ENCODE results near the gene CLDN6. TPM values are rescaled to one million over a fixed set of nuclear protein-coding genes. Genes with fewer than 3 reads are reported as not detected.

Gene CLDN6, protein sequence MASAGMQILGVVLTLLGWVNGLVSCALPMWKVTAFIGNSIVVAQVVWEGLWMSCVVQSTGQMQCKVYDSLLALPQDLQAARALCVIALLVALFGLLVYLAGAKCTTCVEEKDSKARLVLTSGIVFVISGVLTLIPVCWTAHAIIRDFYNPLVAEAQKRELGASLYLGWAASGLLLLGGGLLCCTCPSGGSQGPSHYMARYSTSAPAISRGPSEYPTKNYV
- 563 and 578 TPM in 2 replicates for total RNA-seq
- long read RNA-seq, transcript CLDN6-201 (2 exons, 1,369 nt), result major isoform, 5 of 5 reads
- long read RNA-seq, partial matches to known transcripts, result 0 of 5 reads
- long read RNA-seq, other reads (novel, unspliced or antisense), result 0 of 5 reads

DNA sequence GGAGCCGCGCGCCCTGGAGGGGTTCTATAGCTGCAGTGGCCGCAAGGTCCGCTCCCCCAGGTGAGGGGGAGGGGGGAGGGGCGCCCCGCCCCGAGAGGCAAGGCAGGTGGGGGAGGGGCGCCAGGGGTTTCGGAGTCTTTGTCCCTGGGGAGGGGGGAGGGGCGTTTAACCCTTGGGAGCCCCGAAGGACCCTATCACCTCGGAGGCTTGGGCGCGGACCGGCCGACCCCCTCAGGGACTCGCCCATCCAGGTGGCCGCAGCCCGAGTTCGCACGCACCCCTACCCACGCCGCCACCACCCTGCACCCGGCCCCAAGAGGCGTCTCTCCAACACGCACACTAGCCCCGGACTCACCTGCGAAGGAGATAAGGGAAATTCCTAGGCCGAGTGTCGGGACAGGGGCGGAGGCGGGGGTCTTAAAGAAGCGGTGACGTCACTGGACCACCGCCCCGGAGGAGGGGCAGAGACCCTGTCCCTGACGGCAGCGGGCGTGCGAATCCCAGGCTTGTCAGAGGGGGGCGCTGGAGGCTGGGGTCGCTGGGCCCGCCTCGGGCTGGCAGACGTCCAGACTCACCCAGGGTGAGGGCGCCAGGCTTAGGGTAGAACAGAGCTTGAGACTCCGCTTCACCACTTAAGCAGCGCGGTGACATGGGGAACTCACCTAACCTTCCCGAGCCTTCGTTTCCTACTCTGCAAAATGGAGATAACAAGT lies at the start of gene CLDN6:
Gene CLDN6 (minus strand): TSS at position 390 of the 713 bp plus-strand sequence. CDS start 2,162 bp downstream, outside the sequence.
- peak; percentile 82 for TF ChIP-seq CTCF (IDR thresholded peaks at IDR 0.05; ENCODE audit: unreplicated experiment)
- peak within 1 kb of the TSS; percentile 98 for H3K27ac Mint-ChIP-seq
- H3K9me3 Mint-ChIP-seq (ENCODE audit: low read depth), result no peaks in the 10 kb centered on the region
- peaks cover 13% of the 10 kb centered on the region for H3K36me3 Mint-ChIP-seq (ENCODE audit: insufficient read depth)
- peaks cover 56% of the 10 kb centered on the region for H3K4me1 Mint-ChIP-seq (ENCODE audit: low read depth)
- peak; percentile 97 for DNase-seq (ENCODE audit: low spot score, unreplicated experiment)
- H3K4me3 Mint-ChIP-seq (ENCODE audit: low read depth), result peak within 1 kb of the TSS; percentile 93
- no peaks in the 10 kb centered on the region for H3K27me3 Mint-ChIP-seq

- no peaks in the 10 kb centered on the region for H3K9me3 Mint-ChIP-seq (ENCODE audit: low read depth)
- no peak overlapping the region for H3K27ac Mint-ChIP-seq
- H3K4me3 Mint-ChIP-seq (ENCODE audit: low read depth), result no peak overlapping the region
- H3K36me3 Mint-ChIP-seq (ENCODE audit: insufficient read depth), result no peaks in the 10 kb centered on the region
- no peaks in the 10 kb centered on the region for H3K4me1 Mint-ChIP-seq (ENCODE audit: low read depth)
- H3K27me3 Mint-ChIP-seq, result peaks cover 27% of the 10 kb centered on the region
- no peak for DNase-seq (ENCODE audit: low spot score, unreplicated experiment)
- no peak for TF ChIP-seq CTCF (IDR thresholded peaks at IDR 0.05; ENCODE audit: unreplicated experiment)
These were observed 48.4 kb upstream of the CLDN6 start for GRCh38 chr16:3066440-3066748.

DNA sequence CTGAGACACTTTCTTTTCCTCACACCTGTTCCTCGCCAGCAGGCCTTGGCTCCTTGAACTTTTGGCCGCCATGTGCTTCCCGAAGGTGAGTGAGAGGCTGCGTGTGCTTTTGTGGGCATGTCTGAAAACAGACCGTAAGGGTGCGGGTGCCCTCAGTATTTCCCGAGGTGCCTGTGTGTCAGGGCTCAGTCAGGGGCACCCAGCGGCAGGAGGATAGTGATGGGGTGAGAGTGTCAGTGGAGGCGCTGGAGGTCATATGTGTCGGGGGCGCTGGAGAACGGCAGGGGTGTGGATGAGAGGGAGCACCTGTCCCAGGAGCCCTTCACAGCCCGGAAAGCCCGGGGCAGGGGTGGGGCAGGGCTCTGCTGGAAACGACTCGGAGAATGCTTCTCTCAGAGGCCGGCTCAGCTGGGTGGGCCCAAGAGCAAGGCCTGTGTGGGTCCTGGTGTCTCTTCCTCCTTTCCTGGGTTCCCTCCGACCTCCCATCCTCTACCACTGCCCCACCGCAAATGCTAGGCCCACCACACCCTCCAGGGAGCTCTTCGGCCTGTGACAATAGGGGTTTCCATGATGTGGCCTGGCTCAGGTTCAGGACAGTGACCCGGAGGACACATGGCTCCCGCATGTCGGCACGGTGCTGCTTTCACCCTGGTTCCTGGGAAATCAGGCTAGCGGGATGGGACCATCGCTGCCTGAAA lies 47.9 kb upstream of the CLDN6 start:
- Mint-ChIP-seq H3K27me3 (peaks cover 24% of the 10 kb centered on the region), H3K27ac (no peak overlapping the region), H3K4me3 (ENCODE audit: low read depth) (no peak overlapping the region)

GRCh38 chr16:3065069-3065741 lies 47.2 kb upstream of the CLDN6 start, which contains the start of gene IL32:
Gene IL32, plus strand, starts transcription at chr16:3065640. Its CDS starts 172 bp downstream, at chr16:3065812.
- H3K36me3 Mint-ChIP-seq (ENCODE audit: insufficient read depth), result no peaks in the 10 kb centered on the region
- TF ChIP-seq CTCF (IDR thresholded peaks at IDR 0.05; ENCODE audit: unreplicated experiment), result no peak
- no peaks in the 10 kb centered on the region for H3K9me3 Mint-ChIP-seq (ENCODE audit: low read depth)
- H3K27me3 Mint-ChIP-seq, result peaks cover 29% of the 10 kb centered on the region
- no peak for DNase-seq (ENCODE audit: low spot score, unreplicated experiment)
- no peaks in the 10 kb centered on the region for H3K4me1 Mint-ChIP-seq (ENCODE audit: low read depth)
- peak within 1 kb of the TSS; percentile 73 for H3K27ac Mint-ChIP-seq
- H3K4me3 Mint-ChIP-seq (ENCODE audit: low read depth), result no peak within 1 kb of the TSS

More for the DNA sequence above, 47.9 kb upstream of the CLDN6 start:
- no peak for TF ChIP-seq CTCF (IDR thresholded peaks at IDR 0.05; ENCODE audit: unreplicated experiment)
- no peaks in the 10 kb centered on the region for H3K9me3 Mint-ChIP-seq (ENCODE audit: low read depth)
- no peak for DNase-seq (ENCODE audit: low spot score, unreplicated experiment)
- H3K4me1 Mint-ChIP-seq (ENCODE audit: low read depth), result no peaks in the 10 kb centered on the region
- H3K36me3 Mint-ChIP-seq (ENCODE audit: insufficient read depth), result no peaks in the 10 kb centered on the region
